A673 (cell line): ENCODE measurements around the gene NUP93. TPM values are rescaled to one million over a fixed set of nuclear protein-coding genes. Genes with fewer than 3 reads are reported as not detected.

ENCODE experiments used
- BruUV-seq: library from RNA; stranded (reverse); fragments of 400-500 nt; replicated peaks from 2 replicates; lab custom pipeline; 2021; lab: Mats Ljungman, UMichigan
- CTCF ChIA-PET: fragments of 300-600 bp; sonication (Branson Sonifier 250); formaldehyde crosslinking; loops from one replicate; lab custom pipeline; 2022; ENCODE audit warnings: antibody characterized with exemption; lab: Charles Lee
- POLR2A ChIA-PET: fragments of 300-600 bp; sonication (Branson Sonifier 250); formaldehyde crosslinking; loops from one replicate; lab custom pipeline; 2022; ENCODE audit warnings: antibody characterized with exemption; ENCODE audit not compliant: low non-redundant PET; lab: Charles Lee
- DNase-seq: peaks from one replicate; pipeline ENCODE4 v3.0.0-alpha.2; 2015; ENCODE audit warnings: low spot score
- H3K27ac ChIP-seq: fragments of 200-600 bp; sonication (generic); 2 replicates; pipeline ENCODE4 v1.5.1; 2016; ENCODE audit warnings: mixed run types, low read depth, mild to moderate bottlenecking, mixed read lengths, antibody characterized with exemption, low read length; ENCODE audit not compliant: poor library complexity, severe bottlenecking
- H3K27me3 ChIP-seq: fragments of 200-600 bp; sonication (generic); replicated peaks from 2 replicates; pipeline ENCODE4 v1.6.1; 2017; ENCODE audit warnings: mixed run types, low read depth, mild to moderate bottlenecking, mixed read lengths, antibody characterized with exemption, low read length; ENCODE audit not compliant: insufficient read depth, poor library complexity
- H3K36me3 ChIP-seq: fragments of 200-600 bp; sonication (generic); 2 replicates; pipeline ENCODE4 v1.6.1; 2016; ENCODE audit warnings: mixed run types, mild to moderate bottlenecking, mixed read lengths, antibody characterized with exemption, low read length; ENCODE audit not compliant: insufficient read depth, poor library complexity, severe bottlenecking
- H3K4me1 ChIP-seq: fragments of 200-600 bp; sonication (generic); 2 replicates; pipeline ENCODE4 v1.6.1; 2017; ENCODE audit warnings: mixed run types, mild to moderate bottlenecking, mixed read lengths, antibody characterized with exemption, low read length; ENCODE audit not compliant: insufficient read depth, poor library complexity, severe bottlenecking
- H3K4me3 ChIP-seq: fragments of 200-600 bp; sonication (generic); 2 replicates; pipeline ENCODE4 v1.5.1; 2016; ENCODE audit warnings: low read depth, mixed run types, mild to moderate bottlenecking, mixed read lengths, low read length; ENCODE audit not compliant: poor library complexity, severe bottlenecking
- H3K9me3 ChIP-seq: fragments of 200-600 bp; sonication (generic); 2 replicates; pipeline ENCODE4 v1.6.1; 2016; ENCODE audit warnings: mixed run types, low read depth, mild to moderate bottlenecking, mixed read lengths, antibody characterized with exemption, low read length; ENCODE audit not compliant: poor library complexity, severe bottlenecking
- EZH2 ChIP-seq: fragments of 200-600 bp; sonication (generic); IDR thresholded peaks from 2 replicates; pipeline ENCODE4 v1.6.1; 2017; ENCODE audit warnings: borderline replicate concordance, low read depth, mild to moderate bottlenecking, mixed read lengths, antibody characterized with exemption, low read length; ENCODE audit not compliant: poor library complexity, severe bottlenecking
- intact Hi-C: fragments of 100-400 bp; cut with micrococcal nuclease; formaldehyde crosslinking; loops from one replicate; pipeline ENCODE4 v1.10.0; 2022; ENCODE audit not compliant: unreplicated experiment
- total RNA-seq: library from RNA; stranded (reverse); gene quantifications from 2 replicates; pipeline ENCODE4 v1.2.3, GENCODE V29; 2021
- TF ChIP-seq, protein P1 (sequence below): fragments of 300-800, 200-600 bp; sonication (generic); conservative IDR thresholded peaks from 2 replicates; pipeline ENCODE4 v1.5.1; 2017; ENCODE audit warnings: low read depth, mild to moderate bottlenecking, antibody characterized with exemption, low read length, moderate library complexity, mixed read lengths

Gene NUP93
- total RNA-seq, 1 experiment from 2014 or later, result 155 TPM

DNA sequence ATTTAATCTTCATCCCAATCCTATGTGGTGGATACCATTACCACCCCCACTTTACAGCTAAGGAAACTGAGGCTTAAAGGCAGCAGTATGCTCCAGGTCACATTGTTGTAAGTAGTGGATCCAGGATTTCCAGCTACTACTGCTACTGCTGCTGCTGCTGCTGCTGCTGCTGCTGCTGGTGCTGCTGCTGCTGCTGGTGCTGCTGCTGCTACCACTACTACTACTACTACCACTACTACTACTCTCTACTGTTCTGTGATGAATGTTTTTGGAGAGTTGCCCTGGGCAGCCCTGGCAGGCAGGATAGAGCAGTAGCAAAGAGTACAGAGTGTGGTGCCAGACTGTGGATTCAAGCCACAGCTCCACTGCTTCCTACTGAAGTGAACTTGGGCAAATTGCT, 85.8 kb downstream of the NUP93 start:
- H3K4me3 ChIP-seq, result no peak overlapping the region
- no peak overlapping the region for H3K27ac ChIP-seq
- ChIA-PET POLR2A (no interaction called here), CTCF (no interaction called here)
- H3K9me3 ChIP-seq, result no peaks in the 10 kb centered on the region
- TF ChIP-seq EZH2, result no peak
- TF ChIP-seq, protein P1, sequence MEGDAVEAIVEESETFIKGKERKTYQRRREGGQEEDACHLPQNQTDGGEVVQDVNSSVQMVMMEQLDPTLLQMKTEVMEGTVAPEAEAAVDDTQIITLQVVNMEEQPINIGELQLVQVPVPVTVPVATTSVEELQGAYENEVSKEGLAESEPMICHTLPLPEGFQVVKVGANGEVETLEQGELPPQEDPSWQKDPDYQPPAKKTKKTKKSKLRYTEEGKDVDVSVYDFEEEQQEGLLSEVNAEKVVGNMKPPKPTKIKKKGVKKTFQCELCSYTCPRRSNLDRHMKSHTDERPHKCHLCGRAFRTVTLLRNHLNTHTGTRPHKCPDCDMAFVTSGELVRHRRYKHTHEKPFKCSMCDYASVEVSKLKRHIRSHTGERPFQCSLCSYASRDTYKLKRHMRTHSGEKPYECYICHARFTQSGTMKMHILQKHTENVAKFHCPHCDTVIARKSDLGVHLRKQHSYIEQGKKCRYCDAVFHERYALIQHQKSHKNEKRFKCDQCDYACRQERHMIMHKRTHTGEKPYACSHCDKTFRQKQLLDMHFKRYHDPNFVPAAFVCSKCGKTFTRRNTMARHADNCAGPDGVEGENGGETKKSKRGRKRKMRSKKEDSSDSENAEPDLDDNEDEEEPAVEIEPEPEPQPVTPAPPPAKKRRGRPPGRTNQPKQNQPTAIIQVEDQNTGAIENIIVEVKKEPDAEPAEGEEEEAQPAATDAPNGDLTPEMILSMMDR, result no peak
- peaks cover 8% of the 10 kb centered on the region for H3K36me3 ChIP-seq
- intact Hi-C loops, result no loop called here
- DNase-seq, result no peak
- no peaks in the 10 kb centered on the region for H3K27me3 ChIP-seq
- H3K4me1 ChIP-seq, result peaks cover 6% of the 10 kb centered on the region
- no TSS peak for BruUV-seq

DNA sequence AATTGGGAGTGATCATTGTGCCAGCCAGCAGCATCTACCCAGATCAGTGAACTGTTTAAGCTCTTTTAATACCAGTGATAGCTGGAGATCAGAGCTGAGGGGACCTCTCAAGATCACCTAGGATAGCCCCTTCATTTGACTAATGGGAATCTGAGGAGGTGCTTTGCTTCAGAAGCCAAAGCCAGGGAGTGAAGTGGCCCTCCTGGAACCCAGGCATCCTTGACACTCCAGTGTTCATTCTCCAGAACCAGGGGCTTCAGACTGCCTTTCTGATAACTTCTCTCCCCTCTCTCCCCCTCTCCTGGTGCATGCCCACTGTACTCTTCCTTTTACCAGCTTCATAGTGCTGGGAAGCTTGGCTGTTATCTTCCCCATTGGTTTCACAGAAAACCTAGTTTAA, 87.1 kb downstream of the NUP93 start:
- TF ChIP-seq EZH2, result no peak
- TF ChIP-seq, protein P1, result no peak
- Histone ChIP-seq H3K36me3 (peaks cover 13% of the 10 kb centered on the region), H3K9me3 (no peaks in the 10 kb centered on the region), H3K27me3 (no peaks in the 10 kb centered on the region), H3K4me3 (no peak overlapping the region), H3K4me1 (peaks cover 6% of the 10 kb centered on the region), H3K27ac (no peak overlapping the region)
- intact Hi-C loops, result no loop called here
- ChIA-PET CTCF (no interaction called here), POLR2A (no interaction called here)
- DNase-seq, result no peak
- BruUV-seq, result no TSS peak

DNA sequence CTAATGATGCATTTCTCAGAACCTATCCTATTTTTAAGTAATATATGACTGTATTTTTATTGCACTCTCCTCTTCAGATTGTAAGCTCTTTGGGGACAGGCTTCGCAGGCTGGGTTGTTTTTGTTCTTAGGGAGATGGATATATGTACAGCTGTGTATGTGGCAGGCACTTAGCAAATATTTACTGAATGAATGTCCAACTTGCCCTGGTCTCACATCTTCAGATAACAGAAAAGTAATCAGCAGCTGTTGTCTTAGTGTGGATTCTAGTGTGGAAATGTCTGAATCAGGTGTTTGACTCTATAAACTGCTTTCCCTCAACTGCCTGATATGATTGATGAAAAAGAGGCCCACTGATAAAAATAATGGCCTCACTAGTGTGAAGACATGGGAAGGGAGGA, 88.0 kb downstream of the NUP93 start:
- Histone ChIP-seq H3K9me3 (no peaks in the 10 kb centered on the region), H3K4me3 (no peak overlapping the region), H3K4me1 (no peaks in the 10 kb centered on the region), H3K27ac (no peak overlapping the region), H3K36me3 (peaks cover 14% of the 10 kb centered on the region), H3K27me3 (no peaks in the 10 kb centered on the region)
- no peak for DNase-seq
- CTCF ChIA-PET, result no interaction called here
- no TSS peak for BruUV-seq
- intact Hi-C loops, result no loop called here
- POLR2A ChIA-PET, result no interaction called here
- TF ChIP-seq, protein P1, result no peak
- TF ChIP-seq EZH2, result no peak
